Immature natural killer cell (primary cell): Measurements from ENCODE around the gene FCN2. TPM values are rescaled to one million over a fixed set of nuclear protein-coding genes. Genes with fewer than 3 reads are reported as not detected.

Experiments
- DNase-seq, 3 donors: peaks; one replicate each; pipeline ENCODE4 v3.0.0; 2022; ENCODE audit warnings: mixed read lengths in 1 of 3
- H3K27ac Mint-ChIP-seq, 6 donors: one replicate each; pipeline ENCODE4 v1.8.0; 2020; ENCODE audit warnings: mixed read lengths in 6 of 6, mild to moderate bottlenecking in 5 of 6, inconsistent platforms in 4 of 6, moderate library complexity in 3 of 6
- H3K27me3 Mint-ChIP-seq, 3 donors: one replicate each; pipeline ENCODE4 v1.8.0; 2020 to 2021; ENCODE audit warnings: low read depth in 3 of 3, mild to moderate bottlenecking in 3 of 3, mixed read lengths in 3 of 3, moderate library complexity in 3 of 3, inconsistent platforms in 1 of 3
- H3K36me3 Mint-ChIP-seq, 3 donors: one replicate each; pipeline ENCODE4 v1.8.0; 2020; ENCODE audit warnings: mixed read lengths in 3 of 3, inconsistent platforms in 2 of 3, mild to moderate bottlenecking in 2 of 3
- H3K4me1 Mint-ChIP-seq, 2 donors: one replicate each; pipeline ENCODE4 v1.8.0; 2020; ENCODE audit warnings: inconsistent platforms in 2 of 2, mild to moderate bottlenecking in 2 of 2, mixed read lengths in 2 of 2, moderate library complexity in 1 of 2
- H3K4me3 Mint-ChIP-seq, 5 donors: one replicate each; pipeline ENCODE4 v1.8.0; 2020; ENCODE audit warnings: mild to moderate bottlenecking in 5 of 5, mixed read lengths in 5 of 5, inconsistent platforms in 3 of 5, moderate library complexity in 3 of 5
- H3K9me3 Mint-ChIP-seq, 6 donors: one replicate each; pipeline ENCODE4 v1.8.0; 2020; ENCODE audit warnings: mild to moderate bottlenecking in 6 of 6, mixed read lengths in 6 of 6, inconsistent platforms in 4 of 6, moderate library complexity in 3 of 6
- polyA plus RNA-seq, 3 donors: library from polyadenylated mRNA; unstranded; fragments of 300-500 nt; fragmentation: Illumina TruSeq; gene quantifications; one replicate each; pipeline ENCODE4 v1.2.3, GENCODE V29; 2021

The FCN2 gene
- polyA plus RNA-seq, 3 donors from 2014 or later = not detected

DNA sequence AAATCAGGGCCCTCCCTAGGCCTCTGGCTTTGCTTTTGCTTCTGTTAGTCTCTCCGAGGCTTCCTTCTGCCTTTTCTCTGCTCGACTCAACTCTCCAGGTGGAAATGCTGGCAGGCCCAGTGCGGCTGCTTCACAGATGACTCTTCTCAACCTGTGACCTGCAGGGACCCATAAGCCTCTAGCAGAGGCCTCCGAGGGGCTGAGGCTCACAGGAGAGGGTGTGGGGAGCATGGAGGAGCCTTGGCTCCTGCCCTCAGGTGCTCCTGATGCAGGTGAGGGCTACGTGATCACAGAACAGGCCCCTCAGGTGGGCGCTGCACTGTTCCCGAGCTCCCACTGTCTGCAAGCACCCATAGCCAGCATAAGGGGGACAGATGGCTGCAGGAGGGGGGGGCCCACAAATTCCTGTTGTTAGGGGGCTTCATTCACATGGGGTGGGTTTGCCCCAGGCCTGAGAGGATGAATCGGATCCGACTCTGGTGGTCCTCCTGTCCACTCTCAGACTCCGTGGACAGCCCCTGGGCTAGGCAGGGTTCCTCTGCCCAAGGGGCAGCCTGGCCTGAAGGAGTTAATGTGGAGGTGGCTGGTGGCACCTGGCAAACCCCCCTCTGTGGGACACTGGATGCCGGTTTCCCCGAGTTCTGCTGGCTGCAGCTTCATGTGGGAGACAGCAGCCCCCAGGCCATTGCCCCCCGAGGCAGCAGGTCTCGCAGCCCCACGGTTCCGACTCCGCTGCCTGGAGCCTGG, 10.9 kb upstream of the FCN2 start:
- Mint-ChIP-seq H3K36me3 (no peaks in the 10 kb centered on the region), H3K4me1 (no peaks in the 10 kb centered on the region), H3K9me3 (no peaks in the 10 kb centered on the region), H3K27me3 (peaks cover 0 to 3% (median 0%) of the 10 kb centered on the region in 3 donors), H3K27ac (no peak overlapping the region), H3K4me3 (no peak overlapping the region)
- DNase-seq = no peak

DNA sequence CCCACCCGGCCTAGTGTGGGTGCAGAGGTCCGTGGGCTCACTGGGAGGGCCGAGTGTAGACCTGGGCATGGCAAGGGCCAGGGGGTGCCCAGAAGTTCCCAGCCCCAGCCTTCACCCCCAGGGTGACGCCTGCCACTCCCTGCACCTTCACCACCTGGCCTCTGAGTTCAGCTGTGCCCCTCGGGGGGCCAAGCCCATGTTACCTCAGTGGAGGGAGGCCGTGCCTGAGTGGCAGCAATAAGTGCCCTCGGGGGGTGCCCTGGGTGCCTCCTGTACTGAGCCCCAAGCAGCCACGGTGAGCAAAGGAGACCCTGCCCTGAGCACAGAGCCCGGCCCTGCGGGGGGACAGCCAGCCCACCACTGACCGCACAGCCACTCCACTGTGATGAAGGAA, 10.3 kb upstream of the FCN2 start:
- no peak for DNase-seq
- H3K27me3 Mint-ChIP-seq = peaks cover 0 to 3% (median 0%) of the 10 kb centered on the region in 3 donors
- H3K36me3 Mint-ChIP-seq = no peaks in the 10 kb centered on the region
- H3K9me3 Mint-ChIP-seq = no peaks in the 10 kb centered on the region
- H3K4me1 Mint-ChIP-seq = no peaks in the 10 kb centered on the region
- H3K4me3 Mint-ChIP-seq = no peak overlapping the region
- no peak overlapping the region for H3K27ac Mint-ChIP-seq

DNA sequence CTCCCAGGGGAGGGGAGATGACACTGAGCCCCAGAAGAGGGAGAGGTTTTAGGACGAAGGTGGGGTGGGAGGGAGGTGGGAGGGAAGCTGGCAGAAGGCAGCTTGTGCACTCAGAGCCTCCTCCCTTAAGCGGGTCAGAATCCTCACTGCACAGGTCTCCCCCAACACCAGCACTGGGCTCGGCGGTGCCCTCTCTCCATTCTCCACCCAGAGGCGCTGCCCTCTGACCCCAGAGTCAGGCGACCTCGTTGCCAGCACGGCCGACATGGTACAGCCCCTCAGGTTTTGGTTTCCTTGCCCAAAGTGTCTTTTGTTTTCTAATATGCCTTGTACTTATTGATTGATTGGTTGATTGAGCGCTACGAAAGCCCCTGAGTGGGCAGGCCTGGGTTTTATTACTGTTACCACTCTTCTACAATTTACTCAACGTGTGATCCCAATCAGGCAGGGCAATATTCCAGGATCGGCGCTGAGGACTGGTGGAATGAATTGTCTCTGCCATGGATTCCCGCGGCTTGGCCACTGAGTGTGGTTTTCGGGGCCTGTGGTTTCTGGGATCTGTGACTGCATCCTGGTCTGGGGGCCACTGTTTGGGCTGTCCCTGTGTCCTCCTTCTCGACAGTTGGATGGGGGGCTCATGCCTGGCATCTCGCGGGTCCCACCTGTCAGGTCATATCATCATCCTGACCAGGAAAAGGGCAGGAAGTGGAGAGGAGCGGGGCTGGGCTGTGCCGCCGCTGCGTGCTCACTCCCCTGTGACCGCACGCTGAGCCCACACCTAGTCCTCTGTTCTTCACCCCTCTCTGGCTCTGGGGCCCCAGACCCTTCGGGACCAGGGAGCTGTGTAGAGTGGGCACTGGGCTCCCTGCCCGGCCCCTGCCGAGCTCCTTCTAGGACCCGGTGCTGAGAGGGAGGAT, 9.6 kb upstream of the FCN2 start:
- H3K27me3 Mint-ChIP-seq = peaks cover 0 to 3% (median 0%) of the 10 kb centered on the region in 3 donors
- H3K27ac Mint-ChIP-seq = no peak overlapping the region
- no peaks in the 10 kb centered on the region for H3K36me3 Mint-ChIP-seq
- no peaks in the 10 kb centered on the region for H3K4me1 Mint-ChIP-seq
- DNase-seq = no peak
- no peaks in the 10 kb centered on the region for H3K9me3 Mint-ChIP-seq
- H3K4me3 Mint-ChIP-seq = no peak overlapping the region

DNA sequence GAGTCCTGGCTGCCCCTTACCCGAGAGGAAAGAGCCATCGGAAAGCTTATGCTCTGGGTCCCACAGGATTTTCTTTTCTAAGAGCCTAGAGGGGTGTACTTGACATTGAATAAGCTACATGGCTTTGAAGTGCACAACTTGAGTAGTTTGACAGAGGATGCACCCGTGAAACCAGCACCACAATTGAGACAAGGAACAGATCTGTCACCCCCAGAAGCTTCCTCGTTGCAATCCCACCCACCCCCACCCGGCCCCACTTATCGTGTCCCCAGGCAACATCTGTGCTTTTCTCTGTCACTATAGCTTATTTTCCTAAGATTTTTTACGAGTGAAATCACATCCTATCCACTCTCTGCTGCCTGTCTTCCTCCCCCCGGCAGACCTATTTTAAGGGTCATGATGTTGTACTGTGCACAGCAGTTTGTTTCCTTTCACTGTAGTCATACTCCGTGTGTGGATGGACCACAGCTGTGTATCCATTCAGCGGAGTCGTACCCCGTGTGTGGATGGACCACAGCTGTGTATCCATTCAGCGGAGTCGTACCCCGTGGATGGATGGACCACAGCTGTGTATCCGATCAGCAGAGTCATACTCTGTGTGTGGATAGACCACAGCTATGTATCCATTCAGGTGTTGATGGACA, 8.8 kb upstream of the FCN2 start:
- Mint-ChIP-seq H3K36me3 (no peaks in the 10 kb centered on the region), H3K27ac (no peak overlapping the region), H3K9me3 (no peaks in the 10 kb centered on the region)

DNA sequence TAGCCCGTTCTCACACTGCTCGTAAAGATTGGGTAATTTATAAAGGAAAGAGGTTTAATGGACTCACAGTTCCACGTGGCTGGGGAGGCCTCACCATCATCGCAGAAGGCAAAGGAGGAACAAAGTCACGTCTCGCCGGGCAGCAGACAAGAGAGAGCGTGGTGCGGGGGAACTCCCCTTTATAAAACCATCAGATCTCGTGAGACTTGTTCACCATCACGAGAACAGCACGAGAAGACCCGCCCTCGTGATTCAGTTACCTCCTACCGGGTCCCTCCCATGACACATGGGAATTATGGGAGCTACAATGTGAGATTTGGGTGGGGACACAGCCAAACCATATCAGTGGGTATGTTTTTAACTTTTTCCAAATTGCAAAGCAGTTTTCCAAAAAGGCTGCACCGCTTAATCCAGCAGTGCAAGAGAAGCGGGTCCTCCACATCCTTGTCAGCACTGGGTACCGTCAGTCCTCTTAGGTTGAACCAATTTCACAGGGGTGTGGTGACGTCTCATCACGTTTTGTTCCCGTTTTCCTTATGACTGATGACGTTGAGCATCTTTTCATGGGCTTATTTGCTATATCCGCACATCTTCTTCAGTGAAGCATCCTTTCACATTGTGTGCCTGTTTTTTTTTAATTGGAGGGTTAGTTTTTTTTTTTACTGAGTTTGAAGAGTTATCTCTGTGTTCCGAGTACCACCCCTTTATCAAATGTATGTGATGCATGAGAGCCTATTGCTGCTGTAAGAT, 8.0 kb upstream of the FCN2 start:
- Mint-ChIP-seq H3K9me3 (no peaks in the 10 kb centered on the region), H3K36me3 (no peaks in the 10 kb centered on the region), H3K4me1 (no peaks in the 10 kb centered on the region), H3K27me3 (peaks cover 0 to 5% (median 0%) of the 10 kb centered on the region in 3 donors), H3K4me3 (no peak overlapping the region), H3K27ac (no peak overlapping the region)
- no peak for DNase-seq

More for the DNA sequence above, 8.8 kb upstream of the FCN2 start:
- Mint-ChIP-seq H3K4me3 (no peak overlapping the region), H3K27me3 (peaks cover 0 to 3% (median 0%) of the 10 kb centered on the region in 3 donors), H3K4me1 (no peaks in the 10 kb centered on the region)
- no peak for DNase-seq

DNA sequence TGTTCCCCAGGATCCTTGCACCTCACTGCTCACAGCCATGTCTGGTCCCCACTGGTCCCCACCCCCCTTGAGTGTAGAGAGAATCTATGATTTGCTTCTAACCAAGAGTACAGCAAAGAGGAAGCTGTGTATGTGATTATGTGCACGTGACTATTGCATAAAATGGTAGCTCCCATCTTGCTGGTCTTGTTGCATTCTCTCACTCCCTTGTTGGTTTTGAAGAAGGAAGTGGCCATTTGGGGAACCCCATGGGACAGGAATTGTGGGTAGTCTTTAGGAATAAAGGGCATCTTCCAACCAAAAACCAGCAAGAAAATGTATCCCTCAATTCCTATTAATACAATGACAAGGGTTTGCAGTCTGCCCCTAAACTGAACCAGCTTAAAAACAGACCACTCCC, 5.2 kb upstream of the FCN2 start:
- no peaks in the 10 kb centered on the region for H3K4me1 Mint-ChIP-seq
- H3K27ac Mint-ChIP-seq = no peak overlapping the region
- H3K9me3 Mint-ChIP-seq = no peaks in the 10 kb centered on the region
- H3K4me3 Mint-ChIP-seq = no peak overlapping the region
- H3K36me3 Mint-ChIP-seq = no peaks in the 10 kb centered on the region
- no peak for DNase-seq
- peaks cover 0 to 8% (median 0%) of the 10 kb centered on the region in 3 donors for H3K27me3 Mint-ChIP-seq

DNA sequence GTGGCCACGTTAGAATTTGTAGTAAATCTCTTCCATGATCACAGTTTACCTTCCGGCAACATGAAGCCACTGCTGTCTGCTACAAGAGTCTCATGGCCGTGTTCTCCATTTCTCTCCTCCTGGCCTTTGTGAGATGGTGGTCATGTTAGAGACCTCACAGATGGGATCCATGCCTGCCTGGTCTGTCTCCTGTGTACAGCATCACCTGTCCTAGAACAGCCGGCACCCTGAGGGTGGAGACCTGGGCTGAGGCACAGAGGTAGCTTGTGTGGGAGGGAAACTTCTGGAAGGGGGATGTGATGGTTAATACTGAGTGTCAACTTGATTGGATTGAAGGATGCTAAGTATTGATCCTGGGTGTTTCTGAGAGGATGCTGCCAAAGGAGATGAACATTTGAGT, 3.1 kb upstream of the FCN2 start:
- H3K27me3 Mint-ChIP-seq = peaks cover 0 to 8% (median 0%) of the 10 kb centered on the region in 3 donors
- no peaks in the 10 kb centered on the region for H3K36me3 Mint-ChIP-seq
- DNase-seq = no peak
- no peaks in the 10 kb centered on the region for H3K9me3 Mint-ChIP-seq
- no peaks in the 10 kb centered on the region for H3K4me1 Mint-ChIP-seq
- no peak overlapping the region for H3K4me3 Mint-ChIP-seq
- H3K27ac Mint-ChIP-seq = no peak overlapping the region

DNA sequence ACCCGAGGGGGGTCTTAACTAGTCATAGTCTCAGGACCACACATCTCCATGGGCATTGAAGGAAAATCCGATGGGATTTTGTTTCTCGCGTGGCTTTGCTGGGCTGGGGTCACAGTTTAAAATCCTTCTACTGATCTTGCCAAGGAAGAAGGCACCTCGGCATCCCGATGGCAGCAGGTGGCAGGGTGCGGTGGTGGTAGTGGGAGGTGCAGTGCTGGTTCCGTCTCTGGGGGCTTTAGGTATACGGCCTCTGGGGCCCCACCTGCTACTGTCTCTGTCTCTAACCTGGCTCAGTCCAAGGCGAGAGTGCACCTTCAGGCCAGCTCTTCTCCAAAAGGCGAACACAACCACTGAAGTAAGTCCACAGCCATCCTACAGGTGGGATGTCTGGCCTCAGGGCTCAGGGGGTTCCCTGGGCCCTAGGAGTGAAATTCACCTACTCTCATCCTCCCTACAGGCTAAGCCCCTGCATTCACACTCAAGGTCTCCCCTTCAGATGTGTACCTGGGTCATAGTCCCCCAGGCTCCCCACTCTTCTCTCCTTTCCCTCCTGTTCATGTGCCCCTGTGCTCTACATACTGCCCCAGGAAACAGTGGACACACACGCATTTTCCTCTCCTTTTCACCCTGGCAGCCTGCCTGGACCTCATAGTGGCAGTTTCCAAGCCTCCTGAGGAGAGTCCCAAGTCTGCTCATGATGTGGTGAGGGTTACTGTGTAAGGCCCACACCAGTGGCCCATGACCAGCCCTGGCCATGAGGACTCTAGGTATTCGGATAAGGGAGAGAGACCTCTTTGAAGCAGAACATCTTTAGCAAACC, 736 bp upstream of the FCN2 start:
- H3K9me3 Mint-ChIP-seq = no peaks in the 10 kb centered on the region
- no peak overlapping the region for H3K27ac Mint-ChIP-seq
- no peak overlapping the region for H3K4me3 Mint-ChIP-seq
- H3K36me3 Mint-ChIP-seq = no peaks in the 10 kb centered on the region
- no peak for DNase-seq
- peaks cover 0 to 5% (median 0%) of the 10 kb centered on the region in 3 donors for H3K27me3 Mint-ChIP-seq
- H3K4me1 Mint-ChIP-seq = no peaks in the 10 kb centered on the region

DNA sequence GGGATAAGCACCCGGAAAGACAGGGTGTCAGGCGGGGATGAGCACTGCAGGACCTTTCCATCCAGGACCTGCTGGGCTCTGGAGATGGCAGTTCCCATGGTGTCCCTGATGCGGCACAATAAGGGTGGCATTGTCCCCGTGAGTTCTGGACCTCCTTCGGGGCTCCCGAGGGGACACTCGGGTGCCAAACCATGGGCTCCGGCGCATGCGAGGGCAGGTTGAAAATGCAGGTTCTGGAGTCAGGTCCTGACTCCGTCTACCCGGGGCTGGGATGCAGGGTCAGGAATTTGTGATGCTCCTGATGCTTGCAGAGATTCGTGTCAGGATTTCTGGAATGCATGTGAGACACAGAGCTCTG, 682 bp downstream of the FCN2 start:
- Mint-ChIP-seq H3K4me3 (no peak overlapping the region), H3K27ac (no peak overlapping the region), H3K36me3 (no peaks in the 10 kb centered on the region), H3K27me3 (peaks cover 0 to 5% (median 0%) of the 10 kb centered on the region in 3 donors), H3K9me3 (no peaks in the 10 kb centered on the region), H3K4me1 (no peaks in the 10 kb centered on the region)
- DNase-seq = no peak

DNA sequence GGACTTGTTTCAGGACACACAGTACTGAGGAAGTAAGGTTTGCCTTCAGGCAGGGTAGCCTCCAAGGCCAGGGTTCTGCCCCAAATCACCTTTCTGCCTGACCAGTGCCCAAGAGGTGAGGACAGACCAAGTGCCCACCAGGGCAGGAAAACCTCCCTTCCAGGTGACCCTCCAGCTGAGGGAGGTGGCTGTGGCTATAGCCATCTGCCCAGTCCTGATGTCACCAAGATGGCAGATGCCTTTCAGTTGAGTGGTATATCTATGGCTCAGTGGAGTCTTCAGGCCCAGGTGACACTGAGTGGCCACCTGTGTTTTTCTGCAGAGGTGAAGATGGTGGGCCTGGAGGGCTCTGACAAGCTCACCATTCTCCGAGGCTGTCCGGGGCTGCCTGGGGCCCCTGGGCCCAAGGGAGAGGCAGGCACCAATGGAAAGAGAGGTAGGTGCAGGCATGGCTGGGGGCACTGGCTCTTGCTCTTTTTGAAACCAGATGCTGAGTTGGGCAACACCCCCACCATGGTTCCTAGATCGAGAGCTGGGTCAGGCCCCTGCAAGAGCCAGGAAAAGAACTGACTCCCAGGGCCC, 1.7 kb downstream of the FCN2 start:
- Mint-ChIP-seq H3K4me3 (no peak overlapping the region), H3K27me3 (peaks cover 0 to 5% (median 0%) of the 10 kb centered on the region in 3 donors), H3K27ac (no peak overlapping the region), H3K36me3 (no peaks in the 10 kb centered on the region), H3K9me3 (no peaks in the 10 kb centered on the region), H3K4me1 (no peaks in the 10 kb centered on the region)
- DNase-seq = no peak

DNA sequence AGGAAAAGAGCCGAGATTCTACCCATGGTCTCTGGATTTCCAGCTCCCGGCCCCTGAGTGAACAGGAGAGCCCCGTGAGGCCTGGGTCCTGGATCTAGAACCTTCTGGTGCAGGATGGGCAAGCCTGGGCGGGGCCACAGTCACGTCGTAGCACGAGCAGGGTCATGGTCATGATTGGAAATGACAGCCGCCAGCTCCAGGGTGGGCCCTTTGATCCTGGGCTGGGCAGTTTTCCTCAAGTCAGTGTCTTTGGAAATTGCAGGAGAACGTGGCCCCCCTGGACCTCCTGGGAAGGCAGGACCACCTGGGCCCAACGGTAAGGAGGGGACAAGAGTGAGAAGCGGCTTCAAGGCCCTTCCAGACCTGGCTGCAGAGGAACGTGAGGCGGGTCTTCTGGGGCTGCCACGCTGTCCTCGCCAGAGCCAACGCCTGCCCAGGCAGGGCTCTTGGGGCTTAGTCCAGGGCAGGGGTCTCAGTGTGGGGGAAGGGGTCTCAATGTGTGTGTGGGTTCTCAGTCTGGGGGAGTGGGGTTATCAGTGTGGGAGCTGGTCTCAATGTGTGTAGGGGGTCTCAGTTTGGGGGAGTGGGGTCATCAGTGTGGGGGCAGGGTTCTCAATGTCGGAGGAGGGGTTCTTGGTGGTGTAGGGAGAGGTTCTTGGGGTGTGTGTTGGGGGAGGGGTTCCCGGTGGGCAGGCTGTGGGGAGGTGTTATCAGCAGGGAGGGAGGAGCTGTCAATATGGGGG, 2.6 kb downstream of the FCN2 start:
- Mint-ChIP-seq H3K27me3 (peaks cover 0 to 3% (median 0%) of the 10 kb centered on the region in 3 donors), H3K36me3 (no peaks in the 10 kb centered on the region), H3K4me1 (no peaks in the 10 kb centered on the region), H3K9me3 (no peaks in the 10 kb centered on the region), H3K27ac (no peak overlapping the region), H3K4me3 (no peak overlapping the region)
- DNase-seq = no peak

DNA sequence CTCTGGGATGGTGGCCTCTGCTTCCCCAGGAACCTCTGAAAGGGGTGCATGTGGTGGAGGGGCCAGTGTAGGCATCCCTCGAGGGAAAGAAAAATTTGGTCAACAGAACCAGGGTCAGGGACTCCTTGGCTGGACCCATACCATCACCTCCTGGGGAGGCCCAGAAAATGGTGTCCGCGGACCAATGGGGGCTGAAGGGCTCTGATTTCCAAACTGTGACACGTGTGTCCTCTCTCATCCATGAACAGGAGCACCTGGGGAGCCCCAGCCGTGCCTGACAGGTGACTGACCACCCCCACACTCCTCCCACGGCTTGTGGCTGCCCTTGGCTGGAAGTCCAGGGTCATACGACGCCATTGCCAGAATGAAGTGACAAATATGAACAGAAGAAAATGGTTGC, 3.9 kb downstream of the FCN2 start:
- Mint-ChIP-seq H3K27me3 (peaks cover 0 to 3% (median 0%) of the 10 kb centered on the region in 3 donors), H3K36me3 (no peaks in the 10 kb centered on the region), H3K9me3 (no peaks in the 10 kb centered on the region), H3K27ac (no peak overlapping the region), H3K4me3 (no peak overlapping the region), H3K4me1 (no peaks in the 10 kb centered on the region)
- DNase-seq = no peak
